NCI-H2227 treated with DMSO at 0.1 percent for 48 hours (cell line): ENCODE measurements around the gene DPP10.

Experiments used
- DNase-seq: peaks from one replicate; lab custom pipeline; 2025; lab: John Stamatoyannopoulos, UW

DPP10 gene

DNA sequence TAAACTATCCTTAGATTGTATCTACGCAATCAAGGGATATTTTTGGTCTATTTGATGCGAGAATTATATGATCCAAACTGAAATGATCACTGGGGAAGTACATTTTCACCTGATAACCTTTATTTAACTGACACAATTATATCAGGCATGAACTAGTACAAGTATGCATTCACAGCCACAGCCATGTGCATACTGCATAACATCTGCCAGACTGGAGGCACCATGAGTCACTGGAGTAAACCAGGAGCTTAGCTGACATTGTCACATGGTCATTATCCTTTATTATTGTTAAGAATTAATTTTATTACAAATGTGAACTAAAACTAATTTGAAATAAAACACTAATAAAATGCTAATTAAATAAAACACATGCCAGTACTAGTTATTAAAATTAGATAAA lies 1127.1 kb downstream of the DPP10 start:
- no peak for DNase-seq

DNA sequence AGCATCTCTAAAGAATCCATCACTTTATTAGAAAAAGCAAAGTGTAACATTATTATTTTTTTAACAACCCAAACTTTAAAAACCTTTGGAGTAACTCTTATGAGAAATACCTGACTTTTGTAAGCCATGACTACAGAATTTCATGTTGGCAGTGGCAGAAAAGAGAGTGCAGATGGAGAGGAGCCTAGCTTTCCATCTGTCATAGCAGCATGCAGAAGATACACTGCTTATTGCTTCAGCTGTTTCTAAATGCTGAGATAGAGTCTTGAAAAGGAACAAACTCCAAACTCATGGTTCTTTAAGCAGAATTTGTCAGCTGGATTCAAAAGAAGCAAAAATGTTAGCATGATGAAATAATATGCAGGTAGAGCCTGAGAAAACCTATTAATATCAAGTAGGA lies 1130.3 kb downstream of the DPP10 start:
- no peak for DNase-seq

GRCh38 chr2:115573756-115574155 lies 1131.3 kb downstream of the DPP10 start:
- DNase-seq, result no peak

- no peak for DNase-seq
Measured at GRCh38 chr2:115574667-115575066, 1132.2 kb downstream of the DPP10 start.

GRCh38 chr2:115580784-115581183 lies 1138.3 kb downstream of the DPP10 start:
- DNase-seq, result no peak

GRCh38 chr2:115584507-115584906 lies 1142.1 kb downstream of the DPP10 start:
- DNase-seq, result no peak

GRCh38 chr2:115596659-115597375 lies 1154.4 kb downstream of the DPP10 start:
- DNase-seq, result no peak

DNA sequence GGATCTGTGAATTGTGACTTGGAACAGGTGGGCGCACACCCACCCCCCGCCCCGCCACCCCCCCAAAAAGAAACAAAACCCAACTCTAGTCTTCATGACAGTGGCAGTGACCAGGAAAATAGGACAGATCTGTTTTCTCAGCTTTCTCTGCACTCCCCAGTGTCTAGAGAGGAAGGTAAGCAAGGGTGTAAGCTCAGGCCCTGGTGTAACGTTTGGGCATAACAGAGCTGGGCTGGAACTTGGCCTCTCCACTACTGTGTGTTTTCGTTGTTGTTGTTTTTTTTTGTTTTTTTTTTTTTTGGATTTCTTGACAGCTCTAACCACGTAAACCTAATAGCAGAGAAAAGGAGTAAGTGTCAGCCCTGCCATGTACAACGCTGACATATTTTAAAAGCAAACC lies 1160.8 kb downstream of the DPP10 start:
- no peak for DNase-seq

- no peak for DNase-seq
Measured at GRCh38 chr2:115606350-115606749, 1163.9 kb downstream of the DPP10 start.

DNA sequence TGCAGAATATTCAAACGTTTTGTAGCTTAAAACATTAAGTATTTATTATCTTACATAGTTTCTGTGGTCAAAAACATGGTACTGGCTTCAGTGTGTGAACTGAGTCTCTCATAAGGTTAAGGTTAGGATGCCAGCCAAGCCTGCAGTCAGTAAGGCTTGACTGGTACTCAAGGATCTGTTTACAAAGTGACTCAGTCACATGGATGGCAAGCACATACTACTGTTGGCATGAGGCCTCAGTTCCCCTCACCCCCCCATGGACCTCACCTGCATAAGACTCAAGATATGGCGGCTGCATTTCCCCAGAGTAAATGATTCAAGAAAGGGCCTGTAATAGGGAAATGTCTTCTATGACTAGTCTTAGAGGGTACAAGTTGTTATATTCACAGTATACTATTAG lies 1167.5 kb downstream of the DPP10 start:
- no peak for DNase-seq

DNA sequence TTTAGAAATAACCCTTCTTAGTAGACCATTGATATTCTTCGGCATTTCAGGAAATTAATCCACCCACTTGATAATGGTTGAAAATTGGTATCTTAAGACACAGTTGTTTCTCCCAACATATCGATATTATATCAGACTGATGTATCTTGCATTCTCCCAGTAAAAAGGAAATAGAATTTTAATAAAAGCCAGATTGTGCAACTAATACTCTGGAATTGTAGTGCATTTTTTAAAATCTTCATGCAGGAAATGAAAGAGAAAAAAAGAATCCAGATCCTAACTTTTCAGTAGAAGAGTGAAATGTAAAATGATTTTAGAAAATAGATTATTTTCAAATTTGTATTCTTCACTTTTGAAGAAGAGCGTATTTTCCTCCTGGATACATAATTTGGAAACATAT lies 1168.4 kb downstream of the DPP10 start:
- DNase-seq, result no peak

DNA sequence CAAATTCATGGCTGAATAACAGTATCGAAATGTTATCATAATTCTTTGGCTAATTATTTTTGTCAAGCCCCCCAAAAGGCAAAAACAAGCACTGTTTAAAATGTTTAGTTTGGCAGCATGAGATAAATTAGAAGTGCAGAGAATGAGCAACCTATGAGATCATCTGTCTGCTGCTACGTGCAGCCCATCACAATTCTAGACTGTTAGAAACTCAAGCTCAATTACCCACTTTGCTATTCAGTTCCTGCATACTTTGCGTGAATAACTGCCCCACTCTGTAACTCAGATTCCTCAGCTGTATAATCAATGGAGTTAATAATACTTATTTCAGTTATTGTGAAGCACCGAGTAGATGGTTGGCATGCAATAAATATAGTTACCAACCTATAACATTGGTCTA lies 1181.9 kb downstream of the DPP10 start:
- no peak for DNase-seq

GRCh38 chr2:115634578-115634977 lies 1192.1 kb downstream of the DPP10 start:
- no peak for DNase-seq

- DNase-seq, result no peak
Measured at GRCh38 chr2:115635430-115635829, 1193.0 kb downstream of the DPP10 start.

DNA sequence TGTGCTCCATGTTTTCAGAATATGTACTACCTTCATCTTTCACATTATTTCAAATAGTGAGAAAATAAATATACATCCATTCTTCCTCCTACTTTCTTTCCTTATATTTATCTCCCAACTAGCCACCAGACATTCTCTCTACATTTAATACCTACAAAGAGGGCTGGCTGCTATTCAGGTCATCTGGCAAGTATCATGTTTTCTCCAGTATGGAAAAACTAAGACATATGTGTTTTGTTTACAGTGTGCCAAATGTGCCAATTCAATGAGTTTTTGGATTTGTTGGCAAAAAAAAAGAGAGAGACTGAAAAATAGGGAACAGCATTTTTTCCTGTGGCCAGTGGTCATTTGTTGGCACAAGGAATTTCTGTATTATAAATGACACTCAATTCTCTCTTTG lies 1207.3 kb downstream of the DPP10 start:
- DNase-seq, result no peak

DNA sequence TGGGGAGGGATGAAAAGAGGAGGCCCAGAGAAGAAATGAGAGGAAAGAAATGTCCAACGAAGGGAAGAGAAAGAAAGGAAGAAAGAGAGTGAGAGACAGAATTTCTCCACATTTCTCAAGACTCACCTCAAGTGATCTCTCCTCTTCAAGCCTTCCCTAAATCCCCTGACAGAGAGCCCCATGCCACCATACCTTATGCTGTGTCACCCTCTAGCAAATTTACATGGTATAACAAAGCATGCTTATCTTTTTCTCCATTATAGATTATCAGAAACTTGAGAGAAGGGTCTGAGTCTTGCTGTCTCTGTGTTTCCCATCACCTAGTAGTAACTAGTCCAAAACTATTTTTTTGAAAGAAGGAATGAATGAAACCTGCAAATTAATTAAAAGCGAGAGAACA lies 1208.4 kb downstream of the DPP10 start:
- DNase-seq, result no peak

- DNase-seq, result no peak
Measured at GRCh38 chr2:115652652-115653051, 1210.2 kb downstream of the DPP10 start.

GRCh38 chr2:115654362-115654761 lies 1211.9 kb downstream of the DPP10 start:
- no peak for DNase-seq

- no peak for DNase-seq
Measured at GRCh38 chr2:115678129-115678528, 1235.7 kb downstream of the DPP10 start.

DNA sequence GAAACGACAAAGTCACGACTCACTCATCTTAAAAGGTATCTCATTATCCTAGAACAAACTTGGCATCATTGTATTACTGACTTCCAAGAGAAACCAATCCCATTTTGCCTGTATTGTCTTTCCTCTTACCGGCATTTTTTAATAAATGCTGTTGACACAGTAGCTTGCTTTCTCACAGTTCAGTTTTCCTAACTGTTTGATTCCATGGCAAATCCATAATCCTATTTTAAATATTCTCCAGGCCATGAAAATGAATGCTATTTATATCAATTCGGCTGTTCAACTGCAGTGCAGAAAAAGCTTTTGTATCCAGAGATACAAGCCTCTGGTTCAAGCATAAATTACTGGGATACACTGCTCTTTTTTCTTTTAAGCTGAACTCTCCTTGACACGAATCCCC lies 1241.9 kb downstream of the DPP10 start:
- DNase-seq, result no peak

DNA sequence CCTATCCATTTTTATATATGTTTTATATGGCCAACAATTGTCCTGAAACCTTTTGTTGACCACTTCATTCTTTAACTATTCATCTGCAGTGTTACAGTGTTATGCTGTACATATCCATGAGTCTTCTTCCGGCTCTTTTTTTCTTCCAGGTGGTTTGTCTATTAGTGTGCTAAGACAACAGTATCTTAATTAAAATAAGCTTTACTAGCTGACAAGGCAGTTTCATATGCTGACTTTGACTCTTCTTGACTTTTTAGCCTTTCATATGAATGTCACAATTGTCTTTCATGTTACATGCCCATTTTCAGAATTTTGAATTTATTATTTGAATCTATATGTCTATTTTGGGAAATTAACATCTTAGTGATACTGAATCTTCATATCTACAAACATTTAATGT lies 1249.0 kb downstream of the DPP10 start:
- DNase-seq, result no peak

- no peak for DNase-seq
Measured at GRCh38 chr2:115694651-115695050, 1252.2 kb downstream of the DPP10 start.

- DNase-seq, result no peak
Measured at GRCh38 chr2:115733190-115733775, 1290.8 kb downstream of the DPP10 start.

DNA sequence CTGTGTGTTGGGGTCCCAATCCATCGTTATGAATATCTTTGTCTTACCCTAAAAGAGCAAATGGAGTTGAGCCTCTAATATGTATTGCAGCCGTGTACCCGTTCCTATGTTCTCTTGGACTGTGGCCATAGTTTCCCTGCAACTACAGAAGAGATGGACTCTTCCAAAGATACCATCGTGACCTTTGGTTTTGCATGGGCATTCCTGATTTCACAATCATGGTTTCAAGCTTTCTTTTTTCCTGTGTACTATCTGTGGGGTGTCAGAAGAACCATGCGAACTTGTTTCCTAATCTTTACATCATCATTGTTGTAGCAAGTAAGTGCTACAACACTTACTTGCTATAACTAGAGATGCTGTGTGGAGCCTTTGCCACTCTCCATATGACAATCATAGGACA lies 1295.7 kb downstream of the DPP10 start:
- DNase-seq, result no peak
